ENCODE data around the gene CPSF3. TPM values are rescaled to one million over a fixed set of nuclear protein-coding genes. Genes with fewer than 3 reads are reported as not detected.

The CPSF3 gene
- total and polyA plus RNA-seq, 2 of the 8 experiments (the other 6 are each of a cell fraction or from before 2014, with no cell fraction given) = 44.5 to 93.3 TPM

DNA sequence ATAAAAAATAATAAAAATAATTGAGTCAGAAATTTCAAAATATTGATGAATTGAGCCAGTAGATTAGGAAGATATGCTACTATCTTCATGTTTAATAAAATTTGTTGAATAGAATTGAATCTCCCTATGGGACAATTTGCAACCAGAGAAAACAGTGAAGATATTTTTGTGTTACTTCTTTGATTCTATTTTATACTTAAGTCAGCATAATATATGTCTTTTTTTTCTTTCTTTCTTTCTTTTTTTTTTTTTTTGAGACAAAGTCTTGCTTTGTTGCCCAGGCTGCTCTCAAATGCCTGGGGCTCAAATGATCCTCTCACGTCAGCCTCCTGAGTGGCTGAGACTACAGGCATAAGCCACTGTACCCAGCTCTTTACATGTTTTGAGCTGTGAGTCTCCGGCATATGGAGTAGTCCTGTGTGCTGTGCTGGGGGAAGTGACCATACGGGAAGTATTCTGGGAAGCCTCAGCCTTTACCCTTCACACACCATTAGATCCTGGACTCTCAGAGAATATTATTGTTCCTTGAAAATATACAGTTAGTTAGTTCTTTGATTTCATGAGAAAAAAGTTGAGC lies 37.1 kb downstream of the CPSF3 start:
- H3K9ac ChIP-seq (replicated peaks in 1 of 4; ENCODE audit: extremely low read depth in 1 of 4, low read depth in 3 of 4, low read length in 3 of 4) = no peak overlapping the region
- H3K18ac ChIP-seq (ENCODE audit: extremely low read depth, low read length) = no peak overlapping the region
- H3K27ac ChIP-seq (ENCODE audit: low read depth, low read length) = no peak overlapping the region
- H4K5ac ChIP-seq (ENCODE audit: insufficient read length, low read depth, low read length) = no peak overlapping the region
- H3K14ac ChIP-seq (ENCODE audit: insufficient read length) = no peak overlapping the region
- H3K79me2 ChIP-seq (ENCODE audit: control insufficient read depth in 1 of 2, insufficient read depth in 2 of 2, low read length in 2 of 2) = no peaks in the 10 kb centered on the region
- H3K4me2 ChIP-seq (ENCODE audit: insufficient read depth in 1 of 2, low read depth in 2 of 2, low read length in 2 of 2) = no peak overlapping the region
- FAIRE-seq (no peak), DNase-seq (ENCODE audit: low read depth in 1 of 2, low spot score in 2 of 2) (no peak)
- no peak overlapping the region for H2BK15ac ChIP-seq (ENCODE audit: low read length)
- H2BK12ac ChIP-seq (ENCODE audit: low read depth, low read length) = no peak overlapping the region
- no peak overlapping the region for H2BK5ac ChIP-seq (ENCODE audit: low read depth, low read length)
- H2BK120ac ChIP-seq (replicated peaks; ENCODE audit: low read depth, low read length) = no peak overlapping the region
- no peak overlapping the region for H2BK20ac ChIP-seq (ENCODE audit: low read length)
- no peaks in the 10 kb centered on the region for H3K4me1 ChIP-seq (replicated peaks in 1 of 4; ENCODE audit: control insufficient read depth in 3 of 4, insufficient read depth in 4 of 4, low read length in 3 of 4)
- no peak overlapping the region for H3K4me3 ChIP-seq (ENCODE audit: extremely low read depth in 1 of 4, insufficient read depth in 2 of 4, low read depth in 3 of 4, low read length in 4 of 4)
- H3K23ac ChIP-seq (ENCODE audit: insufficient read length) = no peak overlapping the region
- H3K56ac ChIP-seq (replicated peaks; ENCODE audit: insufficient read length, low read depth, low read length) = no peak overlapping the region
- H4K91ac ChIP-seq (replicated peaks; ENCODE audit: insufficient read length, low read length) = no peak overlapping the region
- no peak overlapping the region for H4K8ac ChIP-seq (ENCODE audit: extremely low read depth, insufficient read depth, low read length)
- CTCF ChIA-PET (ENCODE audit: partially characterized antibody) = interaction anchor here (0.7 kb wide), 1 partner anchor 1156 kb away, joined by 3 read pairs; no protein-coding TSS in a partner anchor
- no peaks in the 10 kb centered on the region for H3K23me2 ChIP-seq (ENCODE audit: low read depth, low read length)
- H3K4ac ChIP-seq (replicated peaks; ENCODE audit: insufficient read length, low read depth, low read length) = no peak overlapping the region
- no peaks in the 10 kb centered on the region for H3K9me3 ChIP-seq (ENCODE audit: insufficient read depth in 2 of 2, low read depth in 1 of 2, low read length in 1 of 2)
- WGBS, 2 experiments (ENCODE audit: extremely low coverage in 1 of 2, insufficient coverage in 1 of 2, insufficient read length in 1 of 2, insufficient replicate concordance in 2 of 2, low coverage in 1 of 2, low lambda C conversion rate in 2 of 2, missing lambda C conversion rate in 1 of 2) = 93% methylated on average over 3 of the region's 3 CpGs; no CpG with 5 or more reads in 1 of the 2 experiments
- no peak overlapping the region for H2AFZ ChIP-seq (ENCODE audit: low read length)
- no peaks in the 10 kb centered on the region for H3K27me3 ChIP-seq (replicated peaks in 1 of 4; ENCODE audit: control insufficient read depth in 3 of 4, extremely low read depth in 1 of 4, insufficient read depth in 3 of 4, low read length in 3 of 4)
- POLR2A ChIA-PET (ENCODE audit: partially characterized antibody) = interaction anchor here (1.5 kb wide), 1 partner anchor 169 kb away, joined by 3 read pairs; no protein-coding TSS in a partner anchor
- peaks cover 4 to 55% (median 21%) of the 10 kb centered on the region in 4 experiments for H3K36me3 ChIP-seq (ENCODE audit: control insufficient read depth in 2 of 4, insufficient read depth in 4 of 4, low read length in 3 of 4)
- TF ChIP-seq NANOG (IDR thresholded peaks at IDR 0.05; ENCODE audit: insufficient read depth, low read depth, low read length, poor library complexity, severe bottlenecking) (no peak), SRF (IDR thresholded peaks at IDR 0.05; ENCODE audit: low read depth, low read length) (no peak), POLR2A (IDR thresholded peaks at IDR 0.05; ENCODE audit: control extremely low read depth in 1 of 2, low read depth in 2 of 2, low read length in 2 of 2) (no peak), YY1 (IDR thresholded peaks at IDR 0.05; ENCODE audit: low read depth, low read length) (no peak), PHF8 (conservative IDR thresholded peaks at IDR 0.05; ENCODE audit: low read depth, low read length) (no peak), GABPA (IDR thresholded peaks at IDR 0.05; ENCODE audit: borderline replicate concordance, insufficient read depth, low read length) (no peak)
- no peak overlapping the region for H2AK5ac ChIP-seq (ENCODE audit: low read depth, low read length)
- peaks cover 0 to 2% of the 10 kb centered on the region in 2 experiments for H4K20me1 ChIP-seq (replicated peaks in 1 of 2; ENCODE audit: control insufficient read depth in 1 of 2, insufficient read depth in 2 of 2, low read length in 2 of 2)
- H3K79me1 ChIP-seq (ENCODE audit: low read depth, low read length) = no peaks in the 10 kb centered on the region
